NCI-H2107 (cell line): ENCODE measurements around the gene KCNMB2.
"Not testable (repeated sequence)": the region's sequence is repeated elsewhere in the genome, so short reads cannot be mapped to it uniquely, and the experiment has no call there.

Experiments used
- DNase-seq: peaks from one replicate; lab custom pipeline; 2025; lab: John Stamatoyannopoulos, UW

Gene KCNMB2

GRCh38 chr3:178519701-178520100 lies 16.5 kb upstream of the KCNMB2 start:
- DNase-seq, result no peak

- DNase-seq, result no peak
Observed at GRCh38 chr3:178520451-178520850, 15.8 kb upstream of the KCNMB2 start.

- no peak for DNase-seq
Observed at GRCh38 chr3:178522200-178523052, 13.8 kb upstream of the KCNMB2 start.

- no peak for DNase-seq
Observed at GRCh38 chr3:178525251-178525650, 11.0 kb upstream of the KCNMB2 start.

- DNase-seq, result no peak
Observed at GRCh38 chr3:178526291-178526690, 9.9 kb upstream of the KCNMB2 start.

GRCh38 chr3:178527981-178528380 lies 8.3 kb upstream of the KCNMB2 start:
- no peak for DNase-seq

GRCh38 chr3:178529606-178530225 lies 6.5 kb upstream of the KCNMB2 start:
- DNase-seq, result no peak

- no peak for DNase-seq
Observed at GRCh38 chr3:178532476-178532875, 3.8 kb upstream of the KCNMB2 start.

GRCh38 chr3:178537122-178537705 lies 978 bp downstream of the KCNMB2 start:
- no peak for DNase-seq

- DNase-seq, result no peak
Observed at GRCh38 chr3:178538056-178538455, 1.8 kb downstream of the KCNMB2 start.

- DNase-seq, result no peak
Observed at GRCh38 chr3:178540184-178540583, 3.9 kb downstream of the KCNMB2 start.

GRCh38 chr3:178545337-178545736 lies 9.1 kb downstream of the KCNMB2 start:
- no peak for DNase-seq

- DNase-seq, result no peak
Observed at GRCh38 chr3:178546079-178546478, 9.8 kb downstream of the KCNMB2 start.

- DNase-seq, result not testable (repeated sequence)
Observed at GRCh38 chr3:178549426-178549825, 13.2 kb downstream of the KCNMB2 start.

- no peak for DNase-seq
Observed at GRCh38 chr3:178551916-178552321, 15.7 kb downstream of the KCNMB2 start.

- peak; percentile 83 for DNase-seq
Observed at GRCh38 chr3:178558637-178559036, 22.4 kb downstream of the KCNMB2 start.

- no peak for DNase-seq
Observed at GRCh38 chr3:178560759-178561158, 24.5 kb downstream of the KCNMB2 start.

- no peak for DNase-seq
Observed at GRCh38 chr3:178561239-178561638, 25.0 kb downstream of the KCNMB2 start.

- no peak for DNase-seq
Observed at GRCh38 chr3:178562143-178562946, 26.1 kb downstream of the KCNMB2 start.

GRCh38 chr3:178562947-178563232 lies 26.7 kb downstream of the KCNMB2 start:
- no peak for DNase-seq

GRCh38 chr3:178567611-178568010 lies 31.4 kb downstream of the KCNMB2 start:
- DNase-seq, result no peak

GRCh38 chr3:178568155-178568731 lies 32.0 kb downstream of the KCNMB2 start:
- DNase-seq, result no peak
